Neuronal stem cell (in vitro differentiated cells): ENCODE measurements around the gene WRAP73.
A peak's percentile ranks its signal among the peaks of the same experiment; 100 is the strongest.

Experiments used
- DNase-seq: peaks from one replicate; pipeline ENCODE4 v3.0.0-alpha.2; 2013; ENCODE audit warnings: low spot score
- H2AFZ ChIP-seq: one replicate; pipeline ENCODE4 v1.6.1; 2013; ENCODE audit warnings: mild to moderate bottlenecking, low read length, inconsistent platforms
- H2AK5ac ChIP-seq: 2 replicates; pipeline ENCODE4 v1.6.1; 2013; ENCODE audit warnings: low read depth, mild to moderate bottlenecking, inconsistent platforms, low read length, moderate library complexity, mixed read lengths
- H2BK120ac ChIP-seq: 2 replicates; pipeline ENCODE4 v1.6.1; 2013; ENCODE audit warnings: low read depth, mild to moderate bottlenecking, inconsistent platforms, low read length, moderate library complexity, mixed read lengths
- H2BK12ac ChIP-seq: one replicate; pipeline ENCODE4 v1.6.1; 2013; ENCODE audit warnings: low read length, inconsistent platforms
- H2BK15ac ChIP-seq: 2 replicates; pipeline ENCODE4 v1.6.1; 2013; ENCODE audit warnings: mild to moderate bottlenecking, low read length, inconsistent platforms, mixed read lengths
- H2BK5ac ChIP-seq: one replicate; pipeline ENCODE4 v1.6.1; 2013; ENCODE audit warnings: inconsistent platforms, mild to moderate bottlenecking, low read length, moderate library complexity
- H3K14ac ChIP-seq: one replicate; pipeline ENCODE4 v1.6.1; 2013; ENCODE audit warnings: low read length, inconsistent platforms
- H3K18ac ChIP-seq: 2 replicates; pipeline ENCODE4 v1.6.1; 2013; ENCODE audit warnings: low read length, inconsistent platforms
- H3K23ac ChIP-seq: 2 replicates; pipeline ENCODE4 v1.6.1; 2013; ENCODE audit warnings: low read depth, mild to moderate bottlenecking, mixed read lengths, low read length, inconsistent platforms; ENCODE audit not compliant: poor library complexity
- H3K27ac ChIP-seq: replicated peaks from 3 replicates; pipeline ENCODE4 v1.5.1; 2013; ENCODE audit warnings: low read length, inconsistent platforms
- H3K27me3 ChIP-seq, 3 experiments: 2 replicates each; pipeline ENCODE4 v1.6.1; 2013; ENCODE audit warnings: low read length in 3 of 3, mild to moderate bottlenecking in 2 of 3, inconsistent platforms in 1 of 3, low read depth in 1 of 3, mixed read lengths in 1 of 3, moderate library complexity in 1 of 3; ENCODE audit not compliant: control insufficient read depth in 3 of 3, insufficient read depth in 3 of 3
- H3K36me3 ChIP-seq, 2 donors: replicated peaks in 1 of 2; 2 replicates each; pipeline ENCODE4 v1.6.1; 2013; ENCODE audit warnings: low read length in 2 of 2; ENCODE audit not compliant: control insufficient read depth in 2 of 2, insufficient read depth in 2 of 2
- H3K4ac ChIP-seq: 2 replicates; pipeline ENCODE4 v1.6.1; 2013; ENCODE audit warnings: inconsistent platforms, mild to moderate bottlenecking, low read length, moderate library complexity
- H3K4me1 ChIP-seq, 2 donors: 1 replicate in 1 of 2; 2 replicates in 1 of 2; pipeline ENCODE4 v1.6.1; 2013; ENCODE audit warnings: low read length in 2 of 2, low read depth in 1 of 2; ENCODE audit not compliant: control insufficient read depth in 2 of 2, insufficient read depth in 1 of 2
- H3K4me2 ChIP-seq: one replicate; pipeline ENCODE4 v1.6.1; 2013; ENCODE audit warnings: mild to moderate bottlenecking, low read length, inconsistent platforms; ENCODE audit not compliant: insufficient read depth, poor library complexity, severe bottlenecking
- H3K4me3 ChIP-seq, 2 donors: 2 replicates each; pipeline ENCODE4 v1.5.1; 2013; ENCODE audit warnings: low read length in 2 of 2, mild to moderate bottlenecking in 2 of 2, inconsistent platforms in 1 of 2, moderate library complexity in 1 of 2
- H3K79me1 ChIP-seq: one replicate; pipeline ENCODE4 v1.6.1; 2013; ENCODE audit warnings: low read depth, mild to moderate bottlenecking, inconsistent platforms, low read length, moderate library complexity
- H3K9ac ChIP-seq: one replicate; pipeline ENCODE4 v1.6.1; 2013; ENCODE audit warnings: mild to moderate bottlenecking, low read depth, low read length, inconsistent platforms; ENCODE audit not compliant: poor library complexity
- H3K9me3 ChIP-seq, 2 donors: replicated peaks in 1 of 2; 2 replicates each; pipeline versions ENCODE3 to v1.6.1; 2013; ENCODE audit warnings: low read length in 2 of 2, mild to moderate bottlenecking in 2 of 2, inconsistent platforms in 1 of 2, low read depth in 1 of 2, mixed read lengths in 1 of 2, moderate library complexity in 1 of 2; ENCODE audit not compliant: control insufficient read depth in 2 of 2, insufficient read depth in 1 of 2
- H4K8ac ChIP-seq: one replicate; pipeline ENCODE4 v1.6.1; 2013; ENCODE audit warnings: low read depth, mild to moderate bottlenecking, inconsistent platforms, low read length, moderate library complexity
- H4K91ac ChIP-seq: one replicate; pipeline ENCODE4 v1.6.1; 2013; ENCODE audit warnings: low read length, low read depth, mild to moderate bottlenecking, inconsistent platforms; ENCODE audit not compliant: poor library complexity
- WGBS, 2 donors: extraction: QIAGEN DNeasy Blood & Tissue Kit; methylation state at CpG; one replicate each; pipeline ENCODE4 v1.1.7; 2013; ENCODE audit warnings: missing lambda C conversion rate in 2 of 2, mixed read lengths in 1 of 2; ENCODE audit not compliant: insufficient read length in 2 of 2, insufficient replicate concordance in 1 of 2; ENCODE audit errors: extremely low coverage in 2 of 2; 5-methylcytosine and 5-hydroxymethylcytosine counted together

Gene WRAP73

GRCh38 chr1:3610527-3611169, 39.3 kb downstream of the WRAP73 start:
- H2BK12ac ChIP-seq, result peak overlapping the region; percentile 63
- H3K9me3 ChIP-seq, result no peaks in the 10 kb centered on the region
- no peaks in the 10 kb centered on the region for H3K36me3 ChIP-seq
- H3K79me1 ChIP-seq, result peaks cover 25% of the 10 kb centered on the region
- no peak overlapping the region for H4K8ac ChIP-seq
- peaks cover 0 to 25% (median 12%) of the 10 kb centered on the region in 3 experiments for H3K27me3 ChIP-seq
- H3K18ac ChIP-seq, result peak overlapping the region; percentile 96
- H3K14ac ChIP-seq, result peak overlapping the region; percentile 79
- no peak for DNase-seq
- peak overlapping the region; percentile 27 for H2BK120ac ChIP-seq
- H4K91ac ChIP-seq, result no peak overlapping the region
- peak overlapping the region; percentile 77 for H3K23ac ChIP-seq
- peak overlapping the region; percentile 94 for H2BK15ac ChIP-seq
- no CpG with 5 or more reads among the region's 27 CpGs for WGBS, 2 donors
- no peak overlapping the region for H3K27ac ChIP-seq
- H3K4me3 ChIP-seq, result peak overlapping the region; percentile 56 to 92
- H2AFZ ChIP-seq, result peak overlapping the region; percentile 78
- no peak overlapping the region for H3K4ac ChIP-seq
- H2AK5ac ChIP-seq, result peak overlapping the region; percentile 91
- peak overlapping the region; percentile 99 for H3K9ac ChIP-seq
- H2BK5ac ChIP-seq, result no peak overlapping the region
- peaks cover 50 to 57% of the 10 kb centered on the region in 2 donors for H3K4me1 ChIP-seq
- H3K4me2 ChIP-seq, result peak overlapping the region; percentile 90

- no peak overlapping the region for H3K27ac ChIP-seq
- no peak overlapping the region for H4K8ac ChIP-seq
- no CpG with 5 or more reads among the region's 24 CpGs for WGBS, 2 donors
- peak overlapping the region; percentile 41 for H3K14ac ChIP-seq
- peak overlapping the region; percentile 78 for H2AFZ ChIP-seq
- peaks cover 48 to 56% of the 10 kb centered on the region in 2 donors for H3K4me1 ChIP-seq
- peak overlapping the region; percentile 33 for H2BK120ac ChIP-seq
- peak overlapping the region; percentile 28 for H2BK5ac ChIP-seq
- H3K18ac ChIP-seq, result peak overlapping the region; percentile 77
- peak overlapping the region; percentile 33 for H2BK12ac ChIP-seq
- peaks cover 28% of the 10 kb centered on the region for H3K79me1 ChIP-seq
- peaks cover 0 to 25% (median 12%) of the 10 kb centered on the region in 3 experiments for H3K27me3 ChIP-seq
- DNase-seq, result no peak
- peaks cover 0 to under 1% of the 10 kb centered on the region in 2 donors for H3K9me3 ChIP-seq
- peak overlapping the region in 1 of 2 donors; percentile 56 for H3K4me3 ChIP-seq
- peak overlapping the region; percentile 94 for H2BK15ac ChIP-seq
- no peak overlapping the region for H3K23ac ChIP-seq
- H3K4me2 ChIP-seq, result peak overlapping the region; percentile 90
- no peaks in the 10 kb centered on the region for H3K36me3 ChIP-seq
- peak overlapping the region; percentile 86 for H4K91ac ChIP-seq
- peak overlapping the region; percentile 91 for H2AK5ac ChIP-seq
- peak overlapping the region; percentile 70 for H3K9ac ChIP-seq
- H3K4ac ChIP-seq, result no peak overlapping the region
These were observed 40.0 kb downstream of the WRAP73 start for GRCh38 chr1:3609769-3610526.

- Histone ChIP-seq H2BK12ac (peak overlapping the region; percentile 33), H3K36me3 (peaks cover 0 to 3% of the 10 kb centered on the region in 2 donors), H3K9ac (peak overlapping the region; percentile 89), H4K91ac (peak overlapping the region; percentile 86), H3K23ac (peak overlapping the region; percentile 70), H3K4me1 (peaks cover 44 to 53% of the 10 kb centered on the region in 2 donors), H2AK5ac (peak overlapping the region; percentile 91), H2BK15ac (peak overlapping the region; percentile 94), H3K27me3 (peaks cover 0 to 20% (median 12%) of the 10 kb centered on the region in 3 experiments), H3K27ac (no peak overlapping the region), H3K79me1 (peaks cover 34% of the 10 kb centered on the region), H2BK5ac (peak overlapping the region; percentile 28), H3K14ac (peak overlapping the region; percentile 41), H3K4ac (no peak overlapping the region), H3K4me3 (peak overlapping the region in 1 of 2 donors; percentile 56), H2AFZ (no peak overlapping the region), H3K9me3 (peaks cover 0 to 4% of the 10 kb centered on the region in 2 donors), H2BK120ac (peak overlapping the region; percentile 33), H4K8ac (no peak overlapping the region), H3K4me2 (peak overlapping the region; percentile 90), H3K18ac (peak overlapping the region; percentile 76)
- WGBS, 2 donors, result no CpG with 5 or more reads among the region's 22 CpGs
- no peak for DNase-seq
These were observed 40.7 kb downstream of the WRAP73 start for GRCh38 chr1:3609016-3609768.
